ENCODE measurements around the gene RNASEH2C. TPM values are rescaled to one million over a fixed set of nuclear protein-coding genes. Genes with fewer than 3 reads are reported as not detected.

Gene RNASEH2C
- total and polyA plus RNA-seq, 3 donors from 2014 or later: 29.1 to 71.1 (median 70.9) TPM

- 34 to 81% methylated on average over 6 to 11 of the region's 17 CpGs for WGBS, 2 donors
- Histone ChIP-seq H3K4me1 (no peaks in the 10 kb centered on the region), H3K36me3 (ENCODE audit: low read depth, missing control alignments) (no peaks in the 10 kb centered on the region)
Observed at GRCh38 chr11:65745049-65745448, 24.5 kb upstream of the RNASEH2C start.

GRCh38 chr11:65744699-65745042 is 24.1 kb upstream of the RNASEH2C start:
- no peaks in the 10 kb centered on the region for H3K9me3 ChIP-seq
- H3K4me3 ChIP-seq: peak overlapping the region; percentile 32 to 39
- H3K4me1 ChIP-seq: no peaks in the 10 kb centered on the region
- H3K27ac ChIP-seq: no peak overlapping the region
- no peaks in the 10 kb centered on the region for H3K27me3 ChIP-seq
- 54 to 76% methylated on average over 8 of the region's 8 CpGs for WGBS, 2 donors
- H3K36me3 ChIP-seq (ENCODE audit: low read depth, missing control alignments): no peaks in the 10 kb centered on the region
- no peak for TF ChIP-seq POLR2A (IDR thresholded peaks at IDR 0.05)
- TF ChIP-seq CTCF (IDR thresholded peaks at IDR 0.05): no peak
- intact Hi-C loops (cut with DNase I; ENCODE audit: low total_unique reads): no loop called here
- DNase-seq: no peak

More at GRCh38 chr11:65745049-65745448, 24.5 kb upstream of the RNASEH2C start:
- no peak for DNase-seq
- TF ChIP-seq POLR2A (IDR thresholded peaks at IDR 0.05) (no peak), CTCF (IDR thresholded peaks at IDR 0.05) (no peak)
- intact Hi-C loops (cut with DNase I; ENCODE audit: low total_unique reads): no loop called here
- Histone ChIP-seq H3K4me3 (peak overlapping the region; percentile 32 to 39), H3K9me3 (no peaks in the 10 kb centered on the region), H3K27me3 (no peaks in the 10 kb centered on the region), H3K27ac (no peak overlapping the region)

GRCh38 chr11:65744026-65744698 is 23.6 kb upstream of the RNASEH2C start:
- H3K36me3 ChIP-seq (ENCODE audit: low read depth, missing control alignments): no peaks in the 10 kb centered on the region
- H3K27ac ChIP-seq: no peak overlapping the region
- no peak for TF ChIP-seq POLR2A (IDR thresholded peaks at IDR 0.05)
- no peak for TF ChIP-seq CTCF (IDR thresholded peaks at IDR 0.05)
- H3K9me3 ChIP-seq: no peaks in the 10 kb centered on the region
- intact Hi-C loops (cut with DNase I; ENCODE audit: low total_unique reads): no loop called here
- peak overlapping the region; percentile 32 to 39 for H3K4me3 ChIP-seq
- H3K4me1 ChIP-seq: no peaks in the 10 kb centered on the region
- peak; percentile 68 for DNase-seq
- no peaks in the 10 kb centered on the region for H3K27me3 ChIP-seq
- 42 to 55% methylated on average over 9 to 17 of the region's 18 CpGs for WGBS, 2 donors

- TF ChIP-seq POLR2A (IDR thresholded peaks at IDR 0.05) (no peak), CTCF (IDR thresholded peaks at IDR 0.05) (no peak)
- no peaks in the 10 kb centered on the region for H3K36me3 ChIP-seq (ENCODE audit: low read depth, missing control alignments)
- no peaks in the 10 kb centered on the region for H3K4me1 ChIP-seq
- WGBS, 2 donors: 27 to 50% methylated on average over 5 to 9 of the region's 10 CpGs
- no peaks in the 10 kb centered on the region for H3K9me3 ChIP-seq
- intact Hi-C loops (cut with DNase I; ENCODE audit: low total_unique reads): no loop called here
- H3K27me3 ChIP-seq: no peaks in the 10 kb centered on the region
- no peak for DNase-seq
- H3K27ac ChIP-seq: no peak overlapping the region
- H3K4me3 ChIP-seq: peak overlapping the region; percentile 32 to 39
Observed at GRCh38 chr11:65743681-65744025, 23.1 kb upstream of the RNASEH2C start.

- Histone ChIP-seq H3K9me3 (no peaks in the 10 kb centered on the region), H3K27ac (no peak overlapping the region), H3K36me3 (ENCODE audit: low read depth, missing control alignments) (no peaks in the 10 kb centered on the region), H3K4me3 (no peak overlapping the region), H3K27me3 (no peaks in the 10 kb centered on the region), H3K4me1 (no peaks in the 10 kb centered on the region)
- no peak for TF ChIP-seq CTCF (IDR thresholded peaks at IDR 0.05)
- TF ChIP-seq POLR2A (IDR thresholded peaks at IDR 0.05): no peak
- no peak for DNase-seq
- 81 to 91% methylated on average over 1 of the region's 1 CpG for WGBS, 2 donors
- intact Hi-C loops (cut with DNase I; ENCODE audit: low total_unique reads): no loop called here
Observed at GRCh38 chr11:65742353-65742752, 21.8 kb upstream of the RNASEH2C start.
